NOMO-1 treated with dmso at 0.1 percent for 144 hours (cell line): ENCODE measurements around the gene JPH4.
A peak's percentile ranks its signal among the peaks of the same experiment; 100 is the strongest.
"Not testable (repeated sequence)": the region's sequence is repeated elsewhere in the genome, so short reads cannot be mapped to it uniquely, and the experiment has no call there.

Experiments
- DNase-seq: peaks from one replicate; lab custom pipeline; 2025; ENCODE audit not compliant: unreplicated experiment; lab: John Stamatoyannopoulos, UW

The JPH4 gene

DNA sequence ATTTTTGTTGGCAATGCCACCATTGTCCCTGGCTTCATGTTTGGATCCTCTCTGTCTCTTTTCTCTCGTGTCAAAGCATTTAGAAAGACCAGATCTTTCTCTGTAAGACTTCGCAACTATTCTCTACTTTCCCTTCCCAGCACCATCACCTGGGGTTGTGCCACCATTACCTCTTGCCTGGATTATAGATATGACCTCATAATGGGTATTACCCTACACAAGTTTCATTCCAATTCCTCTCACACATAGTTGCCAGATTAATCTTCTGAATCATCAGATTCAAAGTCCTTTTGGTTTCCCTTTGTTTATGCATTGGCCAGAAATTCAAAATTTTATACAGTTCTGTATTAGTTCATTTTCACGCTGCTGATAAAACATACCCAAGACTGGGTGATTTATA lies 30.4 kb upstream of the JPH4 start:
- DNase-seq = no peak

- no peak for DNase-seq
These were observed 29.9 kb upstream of the JPH4 start for GRCh38 chr14:23608454-23608853.

DNA sequence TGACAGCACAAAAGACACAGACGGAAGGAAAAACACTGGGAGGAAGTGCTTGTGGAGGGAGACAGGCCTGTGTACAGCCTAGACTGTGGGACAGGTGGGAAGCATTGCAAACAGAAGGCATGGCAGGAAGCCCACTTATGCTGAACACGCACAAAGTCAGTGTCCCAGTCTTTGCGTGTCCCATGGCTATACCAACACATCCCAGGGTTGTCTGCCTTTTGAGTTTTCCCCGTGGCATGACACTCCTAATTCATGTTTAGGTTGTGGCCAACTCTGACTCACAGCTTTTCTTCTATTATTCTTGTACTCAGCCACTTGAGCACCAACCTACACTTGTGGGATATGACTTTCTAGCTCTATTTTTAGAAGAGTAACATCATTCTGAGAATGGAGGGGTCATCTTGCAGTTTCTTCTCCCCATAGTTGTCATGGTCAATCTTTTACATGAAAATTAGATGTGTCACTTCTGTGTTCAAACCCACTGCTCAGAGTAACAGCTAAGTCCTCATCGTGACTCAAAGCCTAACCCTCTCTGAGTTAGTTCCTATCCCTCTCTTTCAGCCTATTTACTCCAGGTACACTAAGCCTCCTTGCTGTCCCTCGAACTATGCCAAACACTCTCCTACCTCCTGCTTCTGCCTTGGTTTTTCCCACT lies 27.5 kb upstream of the JPH4 start:
- no peak for DNase-seq

- DNase-seq = no peak
These were observed 26.1 kb upstream of the JPH4 start for GRCh38 chr14:23604675-23605170.

DNA sequence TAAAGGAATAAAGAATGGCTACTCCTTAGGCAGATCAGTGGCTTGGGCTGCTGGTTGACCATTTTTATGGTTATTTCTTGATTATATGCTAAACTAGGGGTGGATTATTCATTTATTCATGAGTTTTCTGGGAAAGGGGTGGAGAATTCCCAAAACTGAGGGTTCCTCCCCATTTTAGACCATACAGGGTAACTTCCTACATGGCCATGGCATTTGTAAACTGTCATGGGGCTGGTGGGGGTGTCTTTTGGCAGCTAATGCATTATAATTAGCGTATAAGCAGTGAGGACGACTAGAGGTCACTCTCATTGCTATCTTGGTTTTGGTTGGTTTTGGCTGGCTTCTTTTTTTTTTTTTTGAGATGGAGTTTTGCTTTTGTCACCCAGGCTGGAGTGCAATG lies 25.6 kb upstream of the JPH4 start:
- DNase-seq = no peak

GRCh38 chr14:23603103-23603502 lies 24.5 kb upstream of the JPH4 start:
- no peak for DNase-seq

DNA sequence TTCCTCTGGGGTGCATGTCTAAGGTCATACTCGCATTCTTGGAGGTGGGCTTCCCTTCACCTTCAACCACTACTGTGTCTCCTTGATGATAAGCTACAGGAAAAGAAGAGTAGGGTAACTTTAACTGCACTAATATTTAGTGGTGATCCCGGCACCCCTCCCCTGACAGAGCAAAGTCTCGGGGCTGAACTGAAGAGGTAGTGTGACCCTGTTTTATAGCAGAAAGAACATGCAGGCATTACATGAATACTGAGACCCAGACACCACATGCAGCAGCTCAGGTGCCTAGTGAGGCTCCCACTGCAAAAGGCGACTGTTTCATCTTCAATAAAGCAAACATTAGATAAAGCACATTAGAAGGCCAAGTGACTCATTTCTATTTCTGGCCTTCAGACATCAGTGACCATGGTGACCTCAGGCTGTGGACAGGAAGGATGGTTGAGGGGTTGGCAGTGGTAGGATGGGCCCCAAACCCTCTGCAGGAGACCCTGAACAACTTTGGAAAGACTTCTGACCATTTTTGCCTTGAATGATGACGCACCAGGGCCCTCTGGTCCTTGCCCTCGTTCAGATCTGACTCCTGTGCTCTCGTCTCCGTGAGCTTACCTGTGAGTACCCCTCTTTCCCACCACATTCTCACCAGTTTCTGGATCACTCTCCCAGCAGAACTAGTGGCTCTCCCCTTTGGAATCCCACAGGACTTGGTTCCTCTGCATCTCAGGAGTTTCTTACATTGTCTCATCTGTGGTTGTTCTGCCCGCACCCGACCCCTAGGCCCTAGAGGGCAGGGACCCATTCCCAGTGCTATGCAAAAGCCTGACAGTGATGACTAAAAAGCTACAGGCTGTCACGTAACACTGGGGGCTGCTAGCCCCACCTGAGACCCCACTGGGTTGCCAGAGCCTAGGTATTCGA lies 23.8 kb upstream of the JPH4 start:
- no peak for DNase-seq

- no peak for DNase-seq
These were observed 23.2 kb upstream of the JPH4 start for GRCh38 chr14:23601845-23602180.

GRCh38 chr14:23601424-23601823 lies 22.8 kb upstream of the JPH4 start:
- no peak for DNase-seq

DNA sequence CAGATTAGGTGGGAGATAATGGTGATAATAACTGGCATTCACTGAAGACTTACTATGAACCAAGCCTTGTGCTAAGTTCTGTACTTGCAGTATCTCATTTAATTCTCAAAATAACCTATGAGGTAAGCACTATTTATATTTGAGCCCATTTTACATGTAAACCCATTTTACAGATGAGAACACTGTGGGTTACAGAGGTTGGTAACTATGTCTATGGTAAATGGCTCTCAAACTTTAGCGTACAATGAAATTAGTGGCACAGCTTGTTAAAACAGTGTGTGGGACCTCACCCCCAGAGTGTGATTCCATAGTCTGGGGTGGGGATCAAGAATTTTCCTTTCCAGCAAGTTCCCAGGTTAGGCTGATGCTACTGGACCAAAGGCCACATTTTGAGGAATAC lies 22.2 kb upstream of the JPH4 start:
- DNase-seq = no peak

- no peak for DNase-seq
These were observed 21.7 kb upstream of the JPH4 start for GRCh38 chr14:23600322-23600707.

GRCh38 chr14:23594191-23594590 lies 15.6 kb upstream of the JPH4 start:
- not testable (repeated sequence) for DNase-seq

GRCh38 chr14:23590198-23590597 lies 11.6 kb upstream of the JPH4 start:
- DNase-seq = no peak

GRCh38 chr14:23589606-23590005 lies 11.0 kb upstream of the JPH4 start:
- no peak for DNase-seq

DNA sequence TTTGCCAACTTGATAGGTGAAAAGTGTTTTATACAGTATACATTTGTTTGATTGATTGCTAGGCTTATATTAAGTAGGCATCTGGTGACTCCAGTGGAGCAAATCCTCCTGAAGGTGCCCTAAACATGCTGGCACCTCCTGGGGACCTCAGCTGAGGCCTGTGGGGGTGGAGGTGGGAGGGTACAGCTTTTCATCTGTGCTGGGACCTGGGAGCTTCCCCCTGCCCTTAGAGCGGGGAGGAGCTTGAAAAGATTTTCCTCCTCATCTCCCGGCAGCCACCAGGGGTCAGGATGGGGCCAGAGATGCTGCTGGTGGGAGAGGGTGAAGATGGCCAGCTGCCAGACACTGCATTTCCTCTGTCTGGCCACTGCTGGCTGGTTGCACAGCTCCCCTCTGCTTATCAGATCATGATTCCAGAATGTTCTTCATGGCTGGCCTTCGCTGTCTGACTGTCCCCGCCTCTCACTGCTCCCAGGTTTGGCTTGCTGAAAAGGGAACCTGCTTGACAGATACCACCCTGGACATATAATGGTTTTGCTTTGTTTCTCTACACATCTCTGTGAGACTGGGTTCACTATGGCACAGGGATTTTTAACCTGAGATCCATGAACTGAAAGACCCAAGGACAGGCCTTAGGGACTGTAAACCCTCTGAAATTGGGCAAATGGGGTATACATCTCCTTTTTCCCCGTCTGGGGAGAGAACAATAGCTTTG lies 10.5 kb upstream of the JPH4 start:
- peak; percentile 57 for DNase-seq

DNA sequence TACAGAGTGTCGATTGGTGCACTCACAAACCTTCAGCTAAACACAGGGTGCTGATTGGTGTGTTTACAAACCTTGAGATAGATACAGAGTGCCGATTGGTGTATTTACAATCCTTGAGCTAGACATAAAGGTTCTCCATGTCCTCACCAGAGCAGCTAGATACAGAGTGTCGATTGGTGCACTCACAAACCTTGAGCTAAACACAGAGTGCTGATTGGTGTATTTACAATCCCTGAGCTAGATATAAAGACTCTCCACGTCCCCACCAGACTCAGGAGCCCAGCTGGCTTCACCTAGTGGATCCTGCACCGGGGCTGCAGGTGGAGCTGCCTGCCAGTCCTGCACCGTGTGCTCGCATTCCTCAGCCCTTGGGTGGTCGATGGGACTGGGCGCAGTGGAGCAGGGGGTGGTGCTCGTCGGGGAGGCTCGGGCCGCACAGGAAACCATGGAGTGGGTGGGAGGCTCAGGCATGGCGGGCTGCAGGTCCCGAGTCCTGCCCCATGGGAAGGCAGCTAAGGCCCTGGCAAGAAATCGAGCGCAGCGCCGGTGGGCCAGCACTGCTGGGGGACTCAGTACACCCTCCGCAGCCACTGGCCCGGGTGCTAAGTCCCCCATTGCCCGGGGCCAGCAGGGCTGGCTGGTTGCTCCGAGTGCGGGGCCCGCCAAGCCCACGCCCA lies 6.1 kb upstream of the JPH4 start:
- DNase-seq = not testable (repeated sequence)

DNA sequence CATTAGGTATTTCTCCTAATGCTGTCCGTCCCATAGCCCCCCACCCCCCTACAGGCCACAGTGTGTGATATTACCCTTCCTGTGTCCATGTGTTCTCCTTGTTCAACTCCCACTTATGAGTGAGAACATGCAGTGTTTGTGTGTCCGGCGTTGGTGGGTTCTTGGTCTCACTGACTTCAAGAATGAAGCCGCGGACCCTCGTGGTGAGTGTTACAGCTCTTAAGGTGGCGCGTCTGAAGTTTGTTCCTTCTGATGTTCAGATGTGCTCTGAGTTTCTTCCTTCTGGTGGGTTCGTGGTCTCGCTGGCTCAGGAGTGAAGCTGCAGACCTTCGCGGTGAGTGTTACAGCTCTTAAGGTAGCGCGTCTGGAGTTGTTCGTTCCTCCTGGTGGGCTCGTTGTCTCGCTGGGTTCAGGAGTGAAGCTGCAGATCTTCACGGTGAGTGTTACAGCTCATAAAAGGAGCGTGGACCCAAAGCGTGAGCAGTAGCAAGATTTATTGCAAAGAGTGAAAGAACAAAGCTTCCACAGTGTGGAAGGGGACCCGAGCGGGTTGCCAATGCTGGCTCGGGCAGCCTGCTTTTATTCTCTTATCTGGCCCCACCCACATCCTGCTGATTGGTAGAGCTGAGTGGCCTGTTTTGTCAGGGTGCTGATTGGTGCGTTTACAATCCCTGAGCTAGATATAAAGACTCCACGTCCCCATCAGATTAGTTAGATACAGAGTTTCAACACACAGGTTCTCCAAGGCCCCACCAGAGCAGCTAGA lies 5.4 kb upstream of the JPH4 start:
- not testable (repeated sequence) for DNase-seq

DNA sequence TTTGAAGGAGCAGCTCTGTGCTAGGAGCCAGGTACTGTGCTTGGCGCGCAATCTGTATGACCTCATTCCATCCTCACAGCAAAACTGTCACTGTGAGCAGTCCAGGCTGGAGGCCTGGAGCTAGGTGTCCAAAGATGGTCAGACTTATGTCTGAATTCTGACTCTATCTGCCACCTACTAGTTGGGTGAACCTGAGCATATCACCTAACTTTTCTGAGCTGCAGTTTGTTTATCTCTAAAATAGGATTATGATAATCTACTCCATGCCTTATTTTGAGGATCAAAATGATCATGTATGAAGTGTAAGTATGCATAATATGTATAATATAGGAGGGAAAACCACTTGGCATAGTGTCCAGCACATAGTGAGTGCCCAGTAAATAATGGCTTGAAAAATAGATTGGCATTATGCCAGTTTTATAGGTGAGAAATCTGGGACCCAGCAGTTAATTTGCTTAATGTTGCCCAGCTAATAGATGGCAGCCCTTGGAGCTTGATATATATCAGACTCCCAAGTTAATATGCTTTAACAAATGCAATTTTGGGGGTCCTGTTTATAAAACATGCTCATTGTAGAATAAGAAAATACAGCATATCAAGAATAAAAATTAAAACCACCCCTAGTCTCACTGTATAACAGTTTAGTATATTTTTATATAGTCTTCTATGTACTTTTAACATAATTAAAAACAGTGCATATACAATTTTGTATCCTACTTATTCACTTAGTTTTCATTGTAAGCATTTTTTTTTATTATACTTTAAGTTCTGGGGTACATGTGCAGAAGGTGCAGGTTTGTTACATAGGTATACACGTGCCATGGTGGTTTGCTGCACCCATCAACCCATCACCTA lies 4.5 kb upstream of the JPH4 start:
- DNase-seq = no peak

DNA sequence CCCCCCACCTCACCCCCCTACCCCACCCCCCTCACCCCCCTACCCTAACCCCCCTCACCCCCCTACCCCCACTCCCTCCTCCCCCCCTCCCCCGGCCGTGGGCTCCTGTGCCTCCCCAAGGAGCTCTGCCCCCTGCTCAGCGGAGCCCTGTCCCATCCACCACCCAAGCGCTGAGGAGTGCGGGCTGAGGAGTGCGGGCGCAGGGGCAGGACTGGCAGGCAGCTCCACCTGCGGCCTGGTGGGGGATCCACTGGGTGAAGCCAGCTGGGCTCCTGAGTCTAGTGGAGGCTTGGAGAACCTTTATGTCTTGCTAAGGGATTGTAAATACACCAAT lies 2.3 kb upstream of the JPH4 start:
- DNase-seq = no peak
